ENCODE data around the gene NT5C1A. TPM values are rescaled to one million over a fixed set of nuclear protein-coding genes. Genes with fewer than 3 reads are reported as not detected.

NT5C1A gene
- total RNA-seq, 2 experiments from 2014 or later, result 0.25 TPM; not detected in 1

GRCh38 chr1:39662861-39663260 lies 9.0 kb downstream of the NT5C1A start:
- no peaks in the 10 kb centered on the region for H3K36me3 Mint-ChIP-seq (ENCODE audit: low read depth)
- TF ChIP-seq CTCF (IDR thresholded peaks at IDR 0.05), result no peak
- intact Hi-C loops (cut with micrococcal nuclease), result no loop called here

DNA sequence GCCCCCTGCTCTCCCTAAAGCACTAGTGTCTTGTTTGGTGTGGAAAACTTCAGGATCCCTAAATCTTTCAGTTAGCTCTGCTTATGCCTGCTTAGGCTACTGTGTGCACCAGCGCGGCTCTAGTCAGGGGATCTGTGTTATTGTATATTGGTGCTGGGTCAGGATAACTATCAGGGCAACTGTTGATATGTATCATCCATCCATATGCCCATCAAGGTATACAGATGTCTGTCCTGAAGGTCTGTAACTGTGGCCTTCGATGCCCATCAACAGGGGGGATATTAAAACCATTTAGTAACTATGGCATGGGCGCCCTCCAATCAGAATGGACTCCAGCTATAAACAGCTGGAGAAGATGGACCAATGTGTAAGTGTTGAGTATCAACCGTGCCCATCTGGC lies 12.4 kb downstream of the NT5C1A start:
- Mint-ChIP-seq H3K9me3 (no peaks in the 10 kb centered on the region), H3K36me3 (ENCODE audit: low read depth) (no peaks in the 10 kb centered on the region), H3K4me3 (no peak overlapping the region), H3K27ac (no peak overlapping the region), H3K27me3 (peaks cover 2% of the 10 kb centered on the region), H3K4me1 (ENCODE audit: low read depth) (peaks cover 5% of the 10 kb centered on the region)
- no peak for ATAC-seq
- no peak for DNase-seq
- POLR2A ChIA-PET, result no interaction called here
- intact Hi-C loops (cut with micrococcal nuclease), result no loop called here
- no peak for TF ChIP-seq CTCF (IDR thresholded peaks at IDR 0.05)
- CTCF ChIA-PET, result interaction anchor here (1.0 to 11.2 kb wide), 16 partner anchors 12 to 121 kb away, joined by 3 to 329 read pairs (median 15); partner anchors contain the start of genes HPCAL4, NT5C1A and PABPC4

More at GRCh38 chr1:39662861-39663260, 9.0 kb downstream of the NT5C1A start:
- H3K4me1 Mint-ChIP-seq (ENCODE audit: low read depth), result peaks cover 24% of the 10 kb centered on the region
- H3K4me3 Mint-ChIP-seq, result no peak overlapping the region
- no peak overlapping the region for H3K27ac Mint-ChIP-seq
- ChIA-PET CTCF (interaction anchor here (1.2 kb wide), 1 partner anchor 10 kb away, joined by 3 read pairs; no protein-coding TSS in a partner anchor), POLR2A (no interaction called here)
- ATAC-seq (no peak), DNase-seq (no peak)
- peaks cover 1% of the 10 kb centered on the region for H3K27me3 Mint-ChIP-seq
- no peaks in the 10 kb centered on the region for H3K9me3 Mint-ChIP-seq

DNA sequence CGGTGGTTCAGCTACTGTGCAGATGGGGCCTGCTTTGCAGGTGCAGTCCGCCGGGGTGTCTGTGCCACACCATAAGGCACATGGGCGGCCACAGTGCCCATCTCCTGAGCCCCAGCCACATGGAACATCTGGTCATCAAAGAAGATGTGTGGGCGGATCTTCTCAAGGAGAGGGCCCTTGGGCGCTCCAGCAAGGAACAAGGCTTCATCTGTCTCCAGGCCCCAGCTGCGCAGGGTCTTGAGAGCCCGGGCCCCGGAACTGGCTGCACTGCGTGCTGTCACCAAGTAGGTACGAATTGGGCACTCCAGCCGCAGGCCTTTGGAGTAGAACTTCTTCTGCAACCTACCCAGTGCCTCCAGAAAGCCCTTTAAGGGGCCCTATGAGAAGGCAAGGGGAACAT lies 12.8 kb downstream of the NT5C1A start:
- peaks cover 5% of the 10 kb centered on the region for H3K27me3 Mint-ChIP-seq
- no peaks in the 10 kb centered on the region for H3K9me3 Mint-ChIP-seq
- ChIA-PET CTCF (interaction anchor here (0.7 to 11.2 kb wide), 34 partner anchors 11 to 249 kb away, joined by 3 to 329 read pairs (median 10); partner anchors contain the start of genes HEYL, HPCAL4, NT5C1A and PABPC4), POLR2A (interaction anchor here (1.2 to 1.9 kb wide), 3 partner anchors 10 to 53 kb away, joined by 3 to 4 read pairs (median 3); no protein-coding TSS in a partner anchor)
- intact Hi-C loops (cut with micrococcal nuclease), result no loop called here
- H3K4me3 Mint-ChIP-seq, result no peak overlapping the region
- H3K36me3 Mint-ChIP-seq (ENCODE audit: low read depth), result no peaks in the 10 kb centered on the region
- no peak for TF ChIP-seq CTCF (IDR thresholded peaks at IDR 0.05)
- H3K27ac Mint-ChIP-seq, result no peak overlapping the region
- H3K4me1 Mint-ChIP-seq (ENCODE audit: low read depth), result peaks cover 5% of the 10 kb centered on the region
- ATAC-seq, result no peak
- no peak for DNase-seq

GRCh38 chr1:39657923-39658485 lies 13.9 kb downstream of the NT5C1A start:
- no peak overlapping the region for H3K27ac Mint-ChIP-seq

More at GRCh38 chr1:39657923-39658485, 13.9 kb downstream of the NT5C1A start:
- H3K4me3 Mint-ChIP-seq, result peak overlapping the region; percentile 24
- ChIA-PET POLR2A (interaction anchor here (1.1 to 1.9 kb wide), 6 partner anchors 9 to 82 kb away, joined by 3 to 4 read pairs (median 4); no protein-coding TSS in a partner anchor), CTCF (interaction anchor here (0.6 to 11.2 kb wide), 54 partner anchors 10 to 632 kb away, joined by 3 to 329 read pairs (median 6); partner anchors contain the start of genes HEYL, HPCAL4, NDUFS5 and NT5C1A)
- H3K4me1 Mint-ChIP-seq (ENCODE audit: low read depth), result peaks cover 11% of the 10 kb centered on the region
- peaks cover 10% of the 10 kb centered on the region for H3K27me3 Mint-ChIP-seq
- intact Hi-C loops (cut with micrococcal nuclease), result no loop called here
- TF ChIP-seq CTCF (IDR thresholded peaks at IDR 0.05), result peak; percentile 93
- DNase-seq (peak; percentile 85), ATAC-seq (peak; percentile 82)
- no peaks in the 10 kb centered on the region for H3K36me3 Mint-ChIP-seq (ENCODE audit: low read depth)
- no peaks in the 10 kb centered on the region for H3K9me3 Mint-ChIP-seq
